ENCODE data around the gene TBC1D1. TPM values are rescaled to one million over a fixed set of nuclear protein-coding genes. Genes with fewer than 3 reads are reported as not detected.

Gene TBC1D1
- total and polyA plus RNA-seq, 2 donors (not counting 3 experiments of a cell fraction or from before 2014, with no cell fraction given): 63.5 to 116 TPM

GRCh38 chr4:38172078-38172477, 281.2 kb downstream of the TBC1D1 start:
- Histone ChIP-seq H3K9ac (replicated peaks; ENCODE audit: extremely low read depth, insufficient read depth, low read length) (no peak overlapping the region), H3K27ac (ENCODE audit: insufficient read depth, low read depth, low read length) (no peak overlapping the region), H3K4me1 (ENCODE audit: control insufficient read depth, extremely low read depth, insufficient read depth, low read length) (peaks cover 12% of the 10 kb centered on the region), H3K4me2 (ENCODE audit: insufficient read depth, low read length) (no peak overlapping the region), H3K9me1 (replicated peaks; ENCODE audit: control insufficient read depth, extremely low read depth, insufficient read depth, low read length) (no peaks in the 10 kb centered on the region), H4K20me1 (replicated peaks; ENCODE audit: control insufficient read depth, extremely low read depth, insufficient read depth, low read length) (no peaks in the 10 kb centered on the region), H2AFZ (ENCODE audit: low read depth, low read length) (no peak overlapping the region), H3K9me3 (replicated peaks; ENCODE audit: control insufficient read depth, insufficient read depth, low read length) (no peaks in the 10 kb centered on the region), H3K36me3 (ENCODE audit: control insufficient read depth in 2 of 2, extremely low read depth in 1 of 2, insufficient read depth in 2 of 2, low read length in 2 of 2) (no peaks in the 10 kb centered on the region), H3K4me3 (replicated peaks in 1 of 3; ENCODE audit: insufficient read depth in 1 of 3, low read depth in 1 of 3, low read length in 3 of 3) (no peak overlapping the region), H3K27me3 (ENCODE audit: control insufficient read depth in 2 of 2, insufficient read depth in 2 of 2, low read length in 2 of 2) (peaks cover 7 to 8% of the 10 kb centered on the region in 2 experiments), H3K79me2 (ENCODE audit: control insufficient read depth, insufficient read depth, low read length) (no peaks in the 10 kb centered on the region)
- BruUV-seq (replicated peaks): no TSS peak
- FAIRE-seq (no peak), DNase-seq (ENCODE audit: low read depth, low spot score) (no peak)
- dilution Hi-C loops (cut with MboI; ENCODE audit: extremely low pct_ligation_motif_present, low sequenced_read_pairs) (loop anchor here (25.0 kb wide), 1 partner anchor 490 kb away; the partner anchor contains the start of gene KLF3), intact Hi-C loops (cut with micrococcal nuclease) (no loop called here)
- POLR2A ChIA-PET: no interaction called here
- CTCF ChIA-PET: interaction anchor here (1.7 kb wide), 1 partner anchor 103 kb away, joined by 4 read pairs; no protein-coding TSS in a partner anchor
- TF ChIP-seq GATA2 (IDR thresholded peaks at IDR 0.05; ENCODE audit: insufficient read depth, insufficient read length, low read depth, low read length) (no peak), POLR2AphosphoS5 (IDR thresholded peaks at IDR 0.05; ENCODE audit: insufficient read depth, low read depth, low read length) (no peak), MAX (IDR thresholded peaks at IDR 0.05; ENCODE audit: insufficient read depth, insufficient read length) (no peak)

DNA sequence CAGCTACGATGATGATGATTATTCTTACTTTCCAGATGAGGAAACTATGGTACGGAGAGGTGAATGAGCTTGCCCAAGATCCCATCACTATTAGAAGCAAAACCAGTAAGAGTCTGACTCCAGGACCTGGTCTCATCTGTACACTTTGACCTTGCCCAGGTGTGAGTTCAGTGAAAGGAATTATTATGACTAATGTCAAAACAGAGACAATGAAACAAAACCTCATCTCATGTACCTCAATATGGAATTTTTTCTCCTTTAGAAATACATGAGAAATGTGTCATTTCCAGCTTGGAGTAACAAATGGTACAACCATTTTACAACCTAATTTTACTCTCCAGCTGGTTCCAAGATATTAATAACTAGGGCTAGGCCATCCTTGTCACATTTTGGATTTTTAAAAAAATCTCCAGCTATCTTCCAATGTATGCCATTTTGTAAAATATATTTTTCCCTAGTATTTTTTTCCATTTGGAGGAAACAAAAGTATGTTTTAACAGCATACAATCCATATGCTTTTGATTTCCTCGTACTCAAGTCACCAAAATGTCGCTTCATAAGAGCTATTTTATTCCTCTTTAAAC, 283.1 kb downstream of the TBC1D1 start:
- no peak for DNase-seq (ENCODE audit: low read depth, low spot score)
- Histone ChIP-seq H3K9me1 (replicated peaks; ENCODE audit: control insufficient read depth, extremely low read depth, insufficient read depth, low read length) (no peaks in the 10 kb centered on the region), H3K9me3 (replicated peaks; ENCODE audit: control insufficient read depth, insufficient read depth, low read length) (no peaks in the 10 kb centered on the region), H3K9ac (replicated peaks; ENCODE audit: extremely low read depth, insufficient read depth, low read length) (no peak overlapping the region), H3K27ac (ENCODE audit: insufficient read depth, low read depth, low read length) (no peak overlapping the region), H3K4me3 (replicated peaks in 1 of 3; ENCODE audit: insufficient read depth in 1 of 3, low read depth in 1 of 3, low read length in 3 of 3) (no peak overlapping the region), H3K4me1 (ENCODE audit: control insufficient read depth, extremely low read depth, insufficient read depth, low read length) (peaks cover 18% of the 10 kb centered on the region), H3K36me3 (ENCODE audit: control insufficient read depth in 2 of 2, extremely low read depth in 1 of 2, insufficient read depth in 2 of 2, low read length in 2 of 2) (no peaks in the 10 kb centered on the region), H4K20me1 (replicated peaks; ENCODE audit: control insufficient read depth, extremely low read depth, insufficient read depth, low read length) (no peaks in the 10 kb centered on the region), H3K79me2 (ENCODE audit: control insufficient read depth, insufficient read depth, low read length) (no peaks in the 10 kb centered on the region), H2AFZ (ENCODE audit: low read depth, low read length) (no peak overlapping the region), H3K27me3 (ENCODE audit: control insufficient read depth in 2 of 2, insufficient read depth in 2 of 2, low read length in 2 of 2) (peaks cover 7% of the 10 kb centered on the region in 2 experiments), H3K4me2 (ENCODE audit: insufficient read depth, low read length) (no peak overlapping the region)
- ChIA-PET POLR2A (interaction anchor here (0.5 kb wide), 1 partner anchor 146 kb away, joined by 3 read pairs; no protein-coding TSS in a partner anchor), CTCF (interaction anchor here (0.9 to 2.3 kb wide), 10 partner anchors 12 to 630 kb away, joined by 3 to 19 read pairs (median 4); partner anchors contain the start of gene TLR10)
- BruUV-seq (replicated peaks): no TSS peak
- intact Hi-C loops (cut with micrococcal nuclease): no loop called here
- dilution Hi-C loops (cut with MboI; ENCODE audit: extremely low pct_ligation_motif_present, low sequenced_read_pairs): loop anchor here (25.0 kb wide), 1 partner anchor 488 kb away; the partner anchor contains the start of gene KLF3
- FAIRE-seq: no peak
- TF ChIP-seq JUN (IDR thresholded peaks at IDR 0.05; ENCODE audit: borderline replicate concordance, insufficient read depth, insufficient read length, low read depth): peak; percentile 19
- no peak for TF ChIP-seq MYC (IDR thresholded peaks at IDR 0.05; ENCODE audit: low read depth, low read length)
- TF ChIP-seq GATA2 (IDR thresholded peaks at IDR 0.05; ENCODE audit: insufficient read depth, insufficient read length, low read depth, low read length): no peak
- TF ChIP-seq POLR2AphosphoS5 (IDR thresholded peaks at IDR 0.05; ENCODE audit: insufficient read depth, low read depth, low read length): no peak

Data from endothelial cell of umbilical vein (primary cell).